ENCODE data around the gene SNCA.

SNCA gene

GRCh38 chr4:89762311-89762710, 74.7 kb downstream of the SNCA start:
- no peak for TF ChIP-seq NFIC (IDR thresholded peaks at IDR 0.05)
- no peak for TF ChIP-seq EP300 (IDR thresholded peaks at IDR 0.05; ENCODE audit: borderline replicate concordance)
- no peak for TF ChIP-seq FOXM1 (IDR thresholded peaks at IDR 0.05; ENCODE audit: borderline replicate concordance, low read depth)
- TF ChIP-seq TEAD4 (IDR thresholded peaks at IDR 0.05), result no peak
- no peak for TF ChIP-seq ZBTB7A (IDR thresholded peaks at IDR 0.05; ENCODE audit: low read depth)
- TF ChIP-seq YY1 (IDR thresholded peaks at IDR 0.05; ENCODE audit: low read depth), result no peak
- no peak for TF ChIP-seq CEBPB (IDR thresholded peaks at IDR 0.05)
- no peak for TF ChIP-seq EGR1 (IDR thresholded peaks at IDR 0.05)
- no peak for TF ChIP-seq USF1 (IDR thresholded peaks at IDR 0.05)
- TF ChIP-seq CREB1 (IDR thresholded peaks at IDR 0.05; ENCODE audit: low read depth), result no peak
- TF ChIP-seq TCF12 (IDR thresholded peaks at IDR 0.05; ENCODE audit: low read depth), result no peak
- TF ChIP-seq TAF1 (IDR thresholded peaks at IDR 0.05; ENCODE audit: low read depth), result no peak
- no peak for TF ChIP-seq REST (IDR thresholded peaks at IDR 0.05; ENCODE audit: low read depth)
- TF ChIP-seq MAX (IDR thresholded peaks at IDR 0.05), result no peak

GRCh38 chr4:89759426-89759825, 77.5 kb downstream of the SNCA start:
- TF ChIP-seq EP300 (IDR thresholded peaks at IDR 0.05; ENCODE audit: borderline replicate concordance) (no peak), TEAD4 (IDR thresholded peaks at IDR 0.05) (no peak), FOXM1 (IDR thresholded peaks at IDR 0.05; ENCODE audit: borderline replicate concordance, low read depth) (no peak), RAD21 (IDR thresholded peaks at IDR 0.05; ENCODE audit: low read depth) (no peak), TAF1 (IDR thresholded peaks at IDR 0.05; ENCODE audit: low read depth) (no peak), REST (IDR thresholded peaks at IDR 0.05; ENCODE audit: low read depth) (no peak), CREB1 (IDR thresholded peaks at IDR 0.05; ENCODE audit: low read depth) (no peak), ZBTB7A (IDR thresholded peaks at IDR 0.05; ENCODE audit: low read depth) (no peak), NFIC (IDR thresholded peaks at IDR 0.05) (no peak), CEBPB (IDR thresholded peaks at IDR 0.05) (no peak), TCF12 (IDR thresholded peaks at IDR 0.05; ENCODE audit: low read depth) (no peak), EGR1 (IDR thresholded peaks at IDR 0.05) (no peak), MAX (IDR thresholded peaks at IDR 0.05) (no peak), YY1 (IDR thresholded peaks at IDR 0.05; ENCODE audit: low read depth) (no peak), USF1 (IDR thresholded peaks at IDR 0.05) (no peak)

GRCh38 chr4:89757154-89757719, 79.7 kb downstream of the SNCA start:
- TF ChIP-seq TCF12 (IDR thresholded peaks at IDR 0.05; ENCODE audit: low read depth) (no peak), MAX (IDR thresholded peaks at IDR 0.05) (no peak), NFIC (IDR thresholded peaks at IDR 0.05) (peak; percentile 65)

GRCh38 chr4:89755220-89755619, 81.7 kb downstream of the SNCA start:
- TF ChIP-seq MAX (IDR thresholded peaks at IDR 0.05) (no peak), ZBTB7A (IDR thresholded peaks at IDR 0.05; ENCODE audit: low read depth) (no peak), YY1 (IDR thresholded peaks at IDR 0.05; ENCODE audit: low read depth) (no peak), FOXM1 (IDR thresholded peaks at IDR 0.05; ENCODE audit: borderline replicate concordance, low read depth) (no peak)

GRCh38 chr4:89754531-89754930, 82.4 kb downstream of the SNCA start:
- TF ChIP-seq USF1 (IDR thresholded peaks at IDR 0.05) (no peak), EP300 (IDR thresholded peaks at IDR 0.05; ENCODE audit: borderline replicate concordance) (no peak), CREB1 (IDR thresholded peaks at IDR 0.05; ENCODE audit: low read depth) (no peak), ZBTB7A (IDR thresholded peaks at IDR 0.05; ENCODE audit: low read depth) (no peak), TCF12 (IDR thresholded peaks at IDR 0.05; ENCODE audit: low read depth) (no peak), REST (IDR thresholded peaks at IDR 0.05; ENCODE audit: low read depth) (no peak), EGR1 (IDR thresholded peaks at IDR 0.05) (no peak), MAX (IDR thresholded peaks at IDR 0.05) (no peak), NFIC (IDR thresholded peaks at IDR 0.05) (no peak), TAF1 (IDR thresholded peaks at IDR 0.05; ENCODE audit: low read depth) (no peak)
